ENCODE data around the gene VPS33A. TPM values are rescaled to one million over a fixed set of nuclear protein-coding genes. Genes with fewer than 3 reads are reported as not detected.

The VPS33A gene
- polyA plus RNA-seq, 2 of the 4 experiments (the other 2 are of a cell fraction): 19.9 to 32.4 TPM

- Histone ChIP-seq H3K4me2 (no peak overlapping the region), H3K4me1 (no peaks in the 10 kb centered on the region), H3K9me3 (no peaks in the 10 kb centered on the region), H3K27ac (no peak overlapping the region), H3K4me3 (no peak overlapping the region)
- ATAC-seq (no peak), DNase-seq (ENCODE audit: low read depth in 1 of 2, low spot score in 1 of 2) (no peak), FAIRE-seq (no peak)
- no peak for TF ChIP-seq RAD21 (conservative IDR thresholded peaks at IDR 0.05 in 1 of 2, IDR thresholded peaks at IDR 0.05 in 1 of 2)
- no peak for TF ChIP-seq ZNF302 (CRISPR knock-in tag; IDR thresholded peaks at IDR 0.05)
- TF ChIP-seq HEYL (CRISPR knock-in tag; IDR thresholded peaks at IDR 0.05): no peak
- no peak for TF ChIP-seq KDM5A (IDR thresholded peaks at IDR 0.05)
- no peak for TF ChIP-seq ZC3H11A (IDR thresholded peaks at IDR 0.05)
- no peak for TF ChIP-seq EHMT2 (IDR thresholded peaks at IDR 0.05; ENCODE audit: low read depth)
- TF ChIP-seq GATA3 (IDR thresholded peaks at IDR 0.05; ENCODE audit: borderline replicate concordance): no peak
- TF ChIP-seq TP53 (CRISPR knock-in tag; IDR thresholded peaks at IDR 0.05): no peak
- no peak for TF ChIP-seq HDAC2 (IDR thresholded peaks at IDR 0.05)
- no peak for TF ChIP-seq FOSL2 (IDR thresholded peaks at IDR 0.05)
- TF ChIP-seq FOSL2 (CRISPR knock-in tag; IDR thresholded peaks at IDR 0.05): no peak
- TF ChIP-seq HOXB13 (CRISPR knock-in tag; IDR thresholded peaks at IDR 0.05; ENCODE audit: low read depth): no peak
- TF ChIP-seq CTCF (IDR thresholded peaks at IDR 0.05): no peak
- CTCF ChIA-PET: interaction anchor here (0.6 to 2.0 kb wide), 6 partner anchors 15 to 951 kb away, joined by 3 to 5 read pairs (median 4); no protein-coding TSS in a partner anchor
- WGBS (ENCODE audit: missing lambda C conversion rate): 94% methylated on average over 14 of the region's 14 CpGs
- POLR2A ChIA-PET: no interaction called here
Observed at GRCh38 chr12:122298071-122298748, 31.9 kb upstream of the VPS33A start.

- no peaks in the 10 kb centered on the region for H3K9me3 ChIP-seq
- no peak for DNase-seq (ENCODE audit: low read depth in 1 of 2, low spot score in 1 of 2)
- 92% methylated on average over 9 of the region's 9 CpGs for WGBS (ENCODE audit: missing lambda C conversion rate)
- ChIA-PET CTCF (interaction anchor here (0.6 to 2.0 kb wide), 5 partner anchors 19 to 401 kb away, joined by 3 to 5 read pairs (median 4); no protein-coding TSS in a partner anchor), POLR2A (no interaction called here)
- no peak for ATAC-seq
- no peak for FAIRE-seq
- no peak overlapping the region for H3K27ac ChIP-seq
- no peak overlapping the region for H3K4me2 ChIP-seq
- TF ChIP-seq FOXS1 (CRISPR knock-in tag; IDR thresholded peaks at IDR 0.05) (no peak), CBX8 (IDR thresholded peaks at IDR 0.05) (no peak), KDM1A (IDR thresholded peaks at IDR 0.05; ENCODE audit: low read depth) (no peak), RARB (CRISPR knock-in tag; IDR thresholded peaks at IDR 0.05) (no peak)
- H3K4me1 ChIP-seq: no peaks in the 10 kb centered on the region
- no peak overlapping the region for H3K4me3 ChIP-seq
Observed at GRCh38 chr12:122297494-122297893, 31.2 kb upstream of the VPS33A start.

- no peak for ATAC-seq
- Histone ChIP-seq H3K4me2 (no peak overlapping the region), H3K27ac (no peak overlapping the region), H3K4me3 (no peak overlapping the region), H3K9me3 (no peaks in the 10 kb centered on the region), H3K4me1 (no peaks in the 10 kb centered on the region)
- no peak for DNase-seq (ENCODE audit: low read depth in 1 of 2, low spot score in 1 of 2)
- TF ChIP-seq HOXA7 (CRISPR knock-in tag; IDR thresholded peaks at IDR 0.05) (no peak), NR3C1 (IDR thresholded peaks at IDR 0.05) (no peak), SMC3 (IDR thresholded peaks at IDR 0.05) (no peak), RFX5 (IDR thresholded peaks at IDR 0.05) (no peak), CHD4 (IDR thresholded peaks at IDR 0.05; ENCODE audit: borderline replicate concordance) (no peak), FOXS1 (CRISPR knock-in tag; IDR thresholded peaks at IDR 0.05) (no peak), CBX8 (IDR thresholded peaks at IDR 0.05) (no peak), BHLHE40 (IDR thresholded peaks at IDR 0.05; ENCODE audit: low read depth, low read length) (no peak), CBX2 (IDR thresholded peaks at IDR 0.05; ENCODE audit: borderline replicate concordance, low read depth) (no peak), ZFP36 (IDR thresholded peaks at IDR 0.05; ENCODE audit: borderline replicate concordance, partially characterized antibody) (no peak), JUN (IDR thresholded peaks at IDR 0.05) (no peak), HEYL (CRISPR knock-in tag; IDR thresholded peaks at IDR 0.05) (no peak), RAD21 (conservative IDR thresholded peaks at IDR 0.05 in 1 of 2, IDR thresholded peaks at IDR 0.05 in 1 of 2) (no peak), ZNF302 (CRISPR knock-in tag; IDR thresholded peaks at IDR 0.05) (no peak), POLR2AphosphoS2 (conservative IDR thresholded peaks at IDR 0.05; ENCODE audit: low read length) (no peak), ZSCAN20 (CRISPR knock-in tag; IDR thresholded peaks at IDR 0.05) (no peak), TP53 (CRISPR knock-in tag; IDR thresholded peaks at IDR 0.05) (no peak), NPAS2 (CRISPR knock-in tag; IDR thresholded peaks at IDR 0.05; ENCODE audit: borderline replicate concordance) (no peak)
- ChIA-PET POLR2A (interaction anchor here (0.7 kb wide), 1 partner anchor 70 kb away, joined by 3 read pairs; the partner anchor contains the start of gene DIABLO), CTCF (no interaction called here)
- peak; percentile 18 for FAIRE-seq
Observed at GRCh38 chr12:122295877-122296276, 29.6 kb upstream of the VPS33A start.

Data from A549 (cell line).